HG02678 (cell line): Measurements from ENCODE around the gene ERF.
A peak's percentile ranks its signal among the peaks of the same experiment; 100 is the strongest.

Source experiments
- ATAC-seq: cut with Tn5 transposase; IDR thresholded peaks from one replicate; pipeline ENCODE4 v1.9.1; 2021; ENCODE audit warnings: mild to moderate bottlenecking, moderate library complexity; ENCODE audit not compliant: unreplicated experiment

The ERF gene

DNA sequence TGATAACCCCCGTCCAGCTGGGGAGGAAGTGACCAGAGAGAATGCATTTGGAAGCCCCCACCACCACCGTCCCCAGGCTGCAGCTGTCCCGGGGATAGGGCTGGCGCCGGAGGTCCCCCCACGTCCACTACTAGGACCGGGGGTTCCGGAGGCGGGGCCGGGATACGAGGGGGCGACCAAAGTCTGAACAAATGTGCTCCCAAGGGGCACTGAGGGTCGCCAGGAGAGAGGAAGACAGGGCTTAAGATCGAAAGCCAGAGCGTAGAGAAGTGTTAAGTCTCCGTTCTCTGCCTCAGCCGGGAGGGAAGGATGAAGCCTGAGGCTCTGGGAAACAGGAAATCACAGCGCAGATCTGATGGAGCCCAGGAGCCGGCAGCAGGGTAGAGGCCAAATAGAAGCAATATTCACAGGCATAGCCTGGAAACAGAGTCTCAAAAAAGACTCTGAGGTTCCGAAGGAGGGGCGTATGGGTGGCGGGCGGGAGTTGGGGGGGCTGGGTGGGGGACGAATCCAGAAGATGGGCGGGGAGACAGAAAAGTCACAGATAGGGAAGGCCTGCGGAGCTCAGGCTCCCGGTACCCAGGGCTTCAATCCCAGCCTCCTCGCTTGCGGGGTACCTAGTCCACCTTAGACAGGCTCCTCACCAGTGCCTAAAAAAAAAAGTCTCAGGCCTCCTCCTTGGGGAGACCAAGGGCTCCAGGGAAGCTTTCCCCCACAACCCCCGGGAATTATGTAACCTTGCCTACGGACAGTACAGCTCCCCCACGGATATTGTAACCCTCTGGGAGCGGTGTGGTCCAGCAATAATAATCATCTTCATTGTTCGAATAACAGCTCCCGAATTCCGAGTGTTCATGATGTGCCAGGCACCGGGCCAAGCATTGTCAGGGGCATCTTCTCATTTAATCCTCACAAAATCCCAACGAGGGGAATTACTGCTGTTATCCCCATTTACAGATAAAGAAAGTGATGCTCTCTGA is 1.1 kb upstream of the ERF start:
- no peak for ATAC-seq

DNA sequence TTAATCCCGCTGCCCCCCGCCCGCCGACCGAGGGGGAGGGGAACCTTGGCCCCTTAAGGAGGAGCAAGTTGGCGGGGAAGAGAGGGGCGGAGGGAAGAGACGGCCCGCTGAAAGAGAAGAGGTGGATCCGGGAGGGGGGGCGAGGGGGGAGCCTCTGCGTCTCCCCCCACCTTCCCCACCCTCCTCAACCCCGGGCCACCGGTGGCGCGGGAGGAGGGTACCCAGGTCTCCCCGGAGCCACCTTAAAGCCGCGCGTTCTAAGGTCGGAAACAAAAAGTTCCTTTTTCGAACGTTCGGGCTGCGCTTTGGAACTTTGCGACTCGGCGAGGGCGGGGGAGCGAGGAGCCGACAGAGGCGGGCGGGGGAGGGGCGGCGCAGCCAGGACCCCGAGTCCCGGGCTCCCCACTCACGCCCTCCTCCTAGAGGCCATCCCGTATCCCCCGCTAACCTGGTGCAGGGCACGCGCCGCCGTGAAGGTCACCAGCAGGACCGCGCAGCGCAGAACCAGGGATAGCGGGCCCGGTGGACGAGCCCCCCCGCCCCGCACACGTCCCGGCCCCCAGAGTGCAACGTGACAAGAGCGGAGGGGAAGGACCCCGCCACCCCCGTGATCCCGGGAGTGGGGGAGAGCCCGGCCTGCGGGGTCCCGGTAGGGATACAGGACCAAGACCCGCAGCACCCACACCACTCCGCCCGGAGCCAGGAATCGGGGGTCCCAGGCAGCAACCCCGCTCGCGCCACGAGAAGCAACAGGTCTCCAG is 659 bp downstream of the ERF start:
- peak; percentile 42 for ATAC-seq

DNA sequence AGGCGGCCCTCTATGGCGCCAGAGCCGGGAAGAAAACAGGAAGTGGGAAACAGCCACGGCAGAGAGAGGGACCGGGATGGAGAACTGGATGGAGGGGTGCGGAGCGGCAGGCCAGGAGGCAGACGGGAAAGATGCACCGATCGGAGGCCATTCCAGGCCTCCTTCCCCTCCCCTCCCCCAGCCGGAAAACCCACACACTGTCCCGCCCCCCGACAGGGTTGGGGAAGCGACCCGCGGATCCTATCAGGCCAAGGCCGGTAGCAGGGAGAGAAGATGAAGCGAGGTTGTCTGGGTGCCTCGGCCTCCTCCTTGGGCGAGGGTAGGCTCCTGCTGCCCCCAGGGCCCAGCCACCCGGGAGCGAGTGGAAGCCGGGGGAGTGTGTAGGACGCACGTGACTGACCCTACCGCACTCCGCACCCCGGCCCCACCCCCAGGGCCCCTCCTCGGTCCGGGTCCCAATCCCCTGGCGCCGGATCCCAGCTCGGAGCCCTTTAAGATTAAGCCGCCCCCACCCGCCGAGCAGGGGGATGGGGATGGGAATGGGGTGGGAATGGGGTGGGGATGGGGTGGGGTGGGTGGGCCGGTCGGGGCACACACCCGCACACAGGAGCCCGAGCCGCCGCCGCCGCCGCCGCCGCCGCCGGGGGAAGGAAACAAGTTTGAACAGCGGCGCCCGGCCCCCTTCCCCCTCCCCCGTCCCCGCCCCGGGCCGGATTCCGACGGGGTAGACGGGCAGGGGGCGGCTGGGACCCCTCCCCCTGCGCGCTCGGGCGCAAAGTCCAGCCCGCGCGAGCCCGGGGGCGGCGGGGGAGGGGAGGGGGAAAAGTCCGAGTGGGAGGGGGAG is 1.5 kb downstream of the ERF start:
- peak; percentile 18 for ATAC-seq

DNA sequence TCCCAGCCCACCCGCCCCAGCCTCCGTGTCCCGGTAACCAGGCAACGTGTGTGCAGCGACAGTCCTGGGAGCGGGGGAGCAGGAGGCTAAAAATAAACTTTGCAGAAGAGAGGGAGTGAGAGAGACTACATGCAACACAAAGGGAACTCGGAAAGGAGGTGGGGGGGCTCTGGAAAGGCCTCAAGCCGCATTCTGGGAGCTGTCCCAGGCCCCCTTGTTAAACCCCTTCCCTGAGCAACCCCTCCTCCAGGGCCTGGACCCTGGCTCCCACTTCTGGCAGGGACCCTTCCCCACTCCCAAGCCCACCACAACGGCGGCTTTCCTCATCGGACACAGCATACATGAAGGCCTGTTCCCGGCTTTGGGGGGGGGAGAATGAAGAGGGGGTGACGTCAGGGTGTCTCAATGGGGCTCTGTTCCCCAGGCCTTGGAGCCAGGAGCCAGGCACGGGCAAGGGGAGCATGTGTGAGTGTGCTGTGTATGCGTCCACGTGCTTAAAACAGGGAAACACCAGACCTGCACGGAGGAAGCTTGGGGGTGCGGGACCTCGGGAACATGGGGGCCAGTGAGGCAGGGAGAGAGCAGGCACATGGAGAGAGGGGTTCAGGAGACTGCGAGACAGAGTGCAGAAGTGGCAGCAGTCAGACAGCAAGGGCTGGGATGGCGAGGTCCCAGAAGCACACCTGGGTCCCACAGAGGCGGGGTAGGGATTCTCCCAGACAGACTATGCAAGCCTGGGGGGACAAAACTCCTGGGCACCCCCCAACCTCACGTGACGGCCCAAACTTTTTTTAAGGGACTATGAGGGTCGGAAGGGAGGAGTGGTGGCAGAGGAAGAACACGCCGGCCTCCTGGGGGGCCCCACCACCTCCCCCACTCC is 2.3 kb downstream of the ERF start:
- no peak for ATAC-seq

DNA sequence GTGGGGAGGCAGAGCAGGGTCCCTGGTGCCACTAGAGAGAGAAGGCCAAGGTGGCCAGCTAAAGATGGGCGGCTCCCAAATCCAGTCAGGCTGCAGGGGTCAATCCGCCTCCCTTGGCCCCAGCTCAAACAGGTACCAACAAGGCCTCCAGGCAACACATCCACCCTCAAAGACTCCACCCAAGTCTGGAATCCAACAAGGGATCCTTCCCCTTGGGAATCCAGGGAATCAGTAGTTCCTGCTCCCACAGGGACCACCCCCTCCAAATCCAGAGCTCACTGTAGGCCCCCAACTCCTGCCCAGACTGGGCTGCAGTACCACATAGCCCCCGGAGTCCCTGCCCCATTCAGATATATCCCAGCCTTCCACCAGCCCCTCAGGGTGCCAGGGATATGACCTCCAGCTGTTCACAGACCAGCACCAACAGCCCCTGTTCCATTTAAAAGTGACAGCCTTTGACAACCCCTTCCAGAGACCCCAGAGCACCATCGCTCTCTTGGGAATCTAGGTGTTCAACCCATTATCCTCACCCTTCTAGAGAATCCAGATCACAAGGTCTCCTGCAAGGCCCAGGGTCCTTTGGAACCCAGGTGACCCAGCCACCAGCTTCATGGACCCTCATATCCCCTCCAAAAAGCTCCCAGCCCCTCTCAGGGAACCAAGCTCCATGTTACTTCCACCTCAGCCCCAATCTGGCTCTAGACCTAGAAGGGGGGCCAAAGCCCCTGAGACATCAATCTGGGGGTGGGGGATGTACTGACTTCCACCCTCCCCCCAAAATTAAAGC is 3.2 kb downstream of the ERF start:
- ATAC-seq, result no peak

DNA sequence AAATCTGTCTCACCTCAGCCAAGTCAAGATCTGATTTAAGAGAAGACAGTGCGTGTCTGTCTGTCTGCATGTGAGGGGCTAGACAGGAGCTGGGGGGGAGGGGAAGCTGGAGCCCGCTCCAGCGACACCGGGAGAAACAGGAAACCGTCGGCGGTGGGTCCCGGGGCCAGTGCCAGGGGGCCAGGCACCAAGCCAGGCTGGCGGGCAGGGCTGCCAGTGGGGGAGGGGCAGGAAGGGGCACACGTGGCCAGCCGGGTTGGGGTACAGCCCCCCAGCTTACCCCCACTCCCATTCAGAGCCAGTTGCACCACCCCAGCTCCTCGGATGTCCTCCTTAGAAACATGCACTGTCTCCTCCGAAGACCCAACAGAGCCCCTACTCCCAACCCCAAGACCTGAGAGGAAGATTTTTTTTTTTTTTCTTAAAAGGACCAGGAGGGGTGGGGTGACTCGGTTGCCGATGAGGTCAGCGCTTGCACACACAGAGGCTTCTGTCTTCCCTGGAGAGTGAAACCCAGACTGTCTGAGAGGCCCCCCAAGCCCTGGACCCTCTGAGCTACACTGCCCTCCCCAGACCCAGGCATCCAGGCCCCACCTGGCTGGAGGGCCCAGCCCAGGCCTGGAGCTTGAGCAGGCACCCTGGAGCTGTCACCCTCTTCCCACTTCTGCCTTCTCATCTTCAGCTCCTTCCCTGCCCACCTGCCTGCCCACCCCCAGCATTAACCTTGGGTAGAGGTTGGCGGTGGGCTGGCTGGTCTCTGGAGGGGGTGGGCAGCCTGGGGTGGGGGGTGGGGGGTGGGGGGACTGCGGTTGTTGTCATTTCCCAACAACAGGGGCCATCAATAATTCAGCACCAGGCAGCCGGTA is 4.0 kb downstream of the ERF start:
- no peak for ATAC-seq

DNA sequence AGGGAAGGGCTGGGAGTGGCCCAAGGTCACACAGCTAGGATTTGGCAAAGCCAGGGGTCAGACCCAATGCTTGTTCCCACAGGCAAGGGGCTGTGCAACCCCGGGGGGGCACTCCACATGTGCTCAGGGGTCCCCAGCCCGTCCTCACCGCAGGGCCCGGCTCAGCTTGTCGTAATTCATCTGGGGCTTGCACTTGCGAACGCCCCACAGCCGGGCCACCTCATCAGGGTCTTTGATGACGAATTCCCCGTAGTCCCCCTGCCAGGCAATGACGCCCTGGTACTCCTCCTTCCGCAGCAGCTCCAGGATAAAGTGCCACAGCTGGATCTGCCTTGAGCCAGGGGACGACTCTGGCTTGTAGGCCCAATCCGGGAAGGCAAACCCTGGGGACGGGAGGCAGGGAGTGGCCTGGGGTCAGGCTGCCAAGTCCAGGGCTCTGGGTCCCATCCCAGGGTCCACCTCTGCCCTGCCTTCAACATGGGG is 4.7 kb downstream of the ERF start:
- no peak for ATAC-seq

DNA sequence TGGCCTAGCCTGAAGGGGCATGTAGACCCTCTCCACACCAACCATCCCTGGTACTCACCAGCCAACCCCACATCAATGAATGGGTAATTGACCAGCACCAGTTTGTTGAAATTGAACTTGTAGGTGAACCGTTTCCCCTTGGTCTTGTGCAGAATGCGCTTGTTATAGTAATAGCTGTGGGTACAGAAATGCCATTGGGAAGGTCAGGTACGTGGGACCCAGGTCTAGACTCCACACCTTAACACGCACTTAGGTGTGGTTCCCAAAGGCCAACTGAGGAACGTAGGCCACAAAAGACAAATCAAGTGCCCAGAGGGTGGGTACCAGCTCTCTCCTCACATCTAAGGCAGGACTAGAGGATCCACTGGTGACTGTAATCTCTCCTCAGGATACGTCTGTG is 5.2 kb downstream of the ERF start:
- no peak for ATAC-seq

DNA sequence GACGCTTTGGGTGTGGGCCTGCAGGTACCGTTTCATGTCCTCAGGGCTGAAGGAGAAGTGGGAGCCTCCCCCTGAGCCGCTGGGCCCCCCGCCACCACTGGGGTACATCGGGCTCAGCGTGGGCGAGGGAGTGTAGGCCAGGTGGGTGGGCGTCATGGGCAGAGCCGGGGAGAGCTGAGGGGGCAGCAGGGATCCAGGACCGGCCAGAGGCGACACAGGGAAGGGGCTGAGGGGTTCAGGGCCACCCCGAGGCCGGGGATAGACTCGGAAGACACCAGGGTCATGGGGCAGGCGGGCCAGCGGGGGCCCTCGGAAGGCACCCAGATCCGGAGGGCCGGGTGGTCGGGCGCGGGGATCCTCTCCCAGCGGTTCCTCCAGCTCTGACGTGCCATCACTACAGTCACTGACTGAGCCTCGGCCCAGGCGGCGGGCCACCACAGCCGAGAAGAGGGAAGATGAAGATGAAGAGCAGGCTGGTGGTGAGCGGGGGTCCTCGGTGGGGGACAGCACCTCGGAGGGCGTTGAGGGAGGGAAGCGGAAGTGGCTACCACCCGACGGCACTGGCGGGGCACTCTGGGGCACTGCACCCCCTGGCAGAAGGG is 5.7 kb downstream of the ERF start:
- ATAC-seq, result no peak

DNA sequence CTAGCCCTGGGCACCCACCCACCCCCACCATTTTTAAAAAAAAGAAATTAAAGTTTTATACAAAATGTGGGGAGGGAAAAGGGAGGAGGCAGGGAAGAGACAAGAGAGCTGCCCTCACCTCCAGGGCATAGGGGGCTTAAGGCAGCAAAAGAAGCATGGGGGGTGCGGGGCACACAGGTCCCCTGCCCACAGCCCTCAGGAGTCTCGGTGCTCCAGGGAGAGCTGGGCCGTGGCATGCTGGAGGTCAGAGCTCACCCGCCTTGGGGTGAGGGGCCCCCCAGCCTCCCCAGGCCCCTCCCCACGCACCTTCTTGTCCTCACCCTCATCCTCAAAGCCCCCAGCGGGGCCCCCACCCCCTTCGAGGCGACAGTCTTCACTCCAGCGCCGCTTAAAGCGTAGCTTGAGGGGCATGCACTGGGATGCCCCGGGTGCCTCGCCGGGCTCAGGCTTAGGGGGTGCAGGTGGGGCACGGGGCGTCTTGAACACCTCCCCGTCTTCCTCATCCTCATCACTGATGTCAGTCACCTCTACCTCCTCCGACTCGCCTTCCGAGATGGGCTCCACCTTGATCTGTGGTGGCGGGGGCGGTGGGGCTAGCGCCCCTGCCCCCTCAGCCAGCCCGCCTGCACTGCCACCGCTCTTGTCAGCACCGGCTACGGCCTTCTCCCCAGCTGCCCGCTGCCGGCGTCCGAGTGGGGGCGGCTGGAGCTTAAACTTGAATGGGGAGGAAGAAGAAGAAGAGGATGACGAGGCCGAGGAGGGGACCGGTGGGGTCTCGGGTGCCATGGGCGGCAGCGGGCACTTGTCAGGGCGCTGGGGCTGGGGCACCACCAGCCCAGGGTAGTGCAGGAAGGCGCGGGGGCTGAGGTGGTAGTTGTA is 6.4 kb downstream of the ERF start:
- no peak for ATAC-seq

DNA sequence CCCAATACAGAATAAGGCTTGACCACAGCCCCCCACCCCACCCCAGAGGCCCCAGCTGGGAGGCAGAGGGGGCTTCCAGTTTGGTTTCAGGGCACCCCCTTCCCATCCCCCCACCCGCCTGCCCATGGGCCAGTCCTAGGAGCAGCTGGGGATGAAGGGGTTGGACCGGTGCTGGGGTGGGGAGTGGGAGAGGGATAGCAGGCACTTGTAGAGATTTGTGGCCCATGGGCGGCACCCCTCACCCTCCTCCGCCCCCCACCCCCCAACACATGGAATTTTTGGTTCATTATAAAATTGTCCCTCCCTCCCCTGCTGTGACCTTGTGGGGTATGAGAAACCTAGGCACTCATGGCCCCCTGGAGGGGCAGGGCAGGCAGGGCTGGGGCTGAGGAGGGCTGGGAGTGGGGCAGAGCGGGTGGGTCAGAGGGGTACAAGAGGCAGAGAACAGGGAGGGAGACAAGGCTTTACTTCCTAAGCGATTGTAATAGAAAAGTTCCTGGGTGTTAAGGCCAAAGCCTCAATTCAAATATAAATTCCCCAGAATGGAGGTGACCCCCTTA is 7.2 kb downstream of the ERF start:
- no peak for ATAC-seq

DNA sequence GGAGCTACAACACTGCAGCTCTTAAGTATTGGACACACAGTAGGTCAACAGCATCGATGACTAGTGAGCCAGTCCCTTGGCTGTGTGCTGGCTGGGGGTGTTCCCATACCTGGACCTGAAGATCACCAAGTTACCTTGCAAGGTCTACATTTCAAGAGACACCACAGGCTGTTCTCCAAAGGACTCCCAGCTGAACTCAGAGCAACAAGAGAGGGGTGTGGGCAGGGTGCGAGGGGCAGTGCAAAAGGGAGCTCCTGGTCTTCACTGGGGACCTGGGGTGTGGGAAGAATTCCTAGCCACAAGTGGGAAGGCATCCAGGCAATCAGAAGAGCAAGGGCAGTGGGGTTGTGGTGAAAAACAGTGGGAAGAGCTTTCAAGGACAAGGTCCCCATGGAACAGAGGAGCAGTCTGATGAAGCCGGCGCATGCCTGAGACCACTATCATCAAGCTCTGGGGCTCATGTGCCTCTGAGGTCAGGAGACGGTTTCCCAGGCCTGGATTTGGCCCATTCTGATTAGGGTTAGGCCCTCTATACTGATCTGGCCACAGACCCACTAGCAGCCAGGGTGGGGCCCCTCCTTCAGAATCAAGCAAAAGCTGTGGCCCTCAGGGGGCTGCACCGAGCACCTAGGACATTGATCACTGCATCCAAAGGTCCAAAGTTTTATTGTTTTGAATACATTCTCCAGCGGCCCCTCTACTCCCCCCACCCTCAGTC is 7.8 kb downstream of the ERF start:
- ATAC-seq, result no peak

DNA sequence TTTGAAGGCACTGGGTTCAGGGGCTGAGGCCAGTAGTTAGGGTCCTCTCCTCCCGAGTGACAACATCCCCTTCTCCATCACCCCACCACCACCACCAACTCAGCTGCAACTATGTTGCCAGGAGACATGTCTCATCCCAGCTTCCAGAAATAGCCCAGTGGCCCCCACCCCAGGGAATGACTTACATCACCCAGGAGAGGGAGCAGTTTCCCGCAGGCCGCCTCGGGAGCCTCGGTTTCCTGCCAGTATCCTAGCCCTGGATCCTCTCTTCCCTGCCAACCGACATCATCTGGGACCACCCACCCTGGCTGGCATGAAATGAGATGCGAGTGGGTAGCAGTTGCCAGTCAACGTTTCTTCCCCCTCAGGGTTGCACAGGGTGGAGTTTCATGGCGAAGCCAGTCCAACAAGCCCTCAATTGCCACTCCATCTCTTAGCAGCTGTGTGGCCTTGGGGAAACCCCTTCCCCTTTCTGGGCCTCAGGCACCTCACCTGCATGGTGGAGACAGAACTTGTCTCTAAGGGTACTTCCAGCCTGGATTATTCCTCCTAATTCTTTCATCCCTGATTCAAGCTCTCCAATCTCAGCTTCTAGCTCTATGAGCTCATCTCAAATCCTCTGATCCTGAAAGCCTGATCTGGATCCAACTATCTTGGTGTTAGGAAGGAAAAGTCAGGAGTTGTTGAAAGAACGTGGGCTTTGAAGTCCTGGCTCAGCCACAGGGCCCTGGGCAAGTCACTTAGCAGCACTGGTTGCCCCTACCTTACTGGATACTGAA is 8.6 kb downstream of the ERF start:
- ATAC-seq, result no peak

DNA sequence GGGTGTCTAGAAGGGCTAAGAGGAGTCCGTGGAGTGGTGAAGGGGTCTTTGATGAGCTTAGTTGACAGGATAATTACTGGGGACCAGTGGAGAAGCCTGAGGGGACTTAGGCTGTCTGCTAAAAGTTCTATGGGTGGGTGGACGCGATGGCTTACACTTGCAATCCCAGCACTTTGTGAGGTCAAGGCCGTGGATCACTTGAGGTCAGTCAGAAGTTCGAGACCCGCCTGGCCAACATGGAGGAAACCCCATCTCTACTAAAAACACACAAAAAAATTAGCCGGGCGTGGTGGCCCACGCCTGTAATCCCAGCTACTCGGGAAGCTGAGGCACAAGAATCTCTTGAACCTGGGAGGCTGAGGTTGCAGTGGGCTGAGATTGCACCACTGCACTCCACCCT is 9.7 kb downstream of the ERF start:
- no peak for ATAC-seq
